Activated B cell treated with CpG ODN at 0.5 μM for 24 hours (primary cell): Measurements from ENCODE around the gene LATS2. TPM values are rescaled to one million over a fixed set of nuclear protein-coding genes. Genes with fewer than 3 reads are reported as not detected.

Experiments used
- ATAC-seq: fragments of 200-7000 bp; cut with Tn5 transposase; one replicate; pipeline ENCODE4 v1.10.0; 2021; ENCODE audit warnings: low read depth, mild to moderate bottlenecking, moderate library complexity
- CTCF ChIA-PET: fragments of 350-600 bp; sonication (Branson Sonifier 250); formaldehyde crosslinking; loops from one replicate; lab custom pipeline; 2021; ENCODE audit warnings: antibody characterized with exemption; lab: Charles Lee
- POLR2A ChIA-PET: fragments of 350-600 bp; sonication (Branson Sonifier 250); formaldehyde crosslinking; loops from one replicate; lab custom pipeline; 2021; ENCODE audit warnings: antibody characterized with exemption; lab: Charles Lee
- DNase-seq: peaks from one replicate; pipeline ENCODE4 v3.0.0; 2022
- H3K27ac Mint-ChIP-seq: one replicate; pipeline ENCODE4 v1.8.0; 2020; ENCODE audit warnings: mixed read lengths
- H3K27me3 Mint-ChIP-seq: one replicate; pipeline ENCODE4 v1.8.0; 2021; ENCODE audit warnings: mixed read lengths
- H3K36me3 Mint-ChIP-seq: one replicate; pipeline ENCODE4 v1.8.0; 2021; ENCODE audit warnings: low read depth, mixed read lengths
- H3K4me1 Mint-ChIP-seq: one replicate; pipeline ENCODE4 v1.8.0; 2021; ENCODE audit warnings: mixed read lengths
- H3K4me3 Mint-ChIP-seq: one replicate; pipeline ENCODE4 v1.8.0; 2020; ENCODE audit warnings: mild to moderate bottlenecking, mixed read lengths
- H3K9me3 Mint-ChIP-seq: one replicate; pipeline ENCODE4 v1.8.0; 2020; ENCODE audit warnings: mixed read lengths
- intact Hi-C: fragments of 100-400 bp; cut with micrococcal nuclease; formaldehyde crosslinking; loops from one replicate; pipeline ENCODE4 v1.15.1; 2024
- total RNA-seq: library from RNA; stranded (reverse); gene quantifications from 2 replicates; pipeline ENCODE4 v1.2.3, GENCODE V29; 2022
- TF ChIP-seq, protein P1 (sequence below): fragments of 200-600 bp; IDR thresholded peaks from one replicate; pipeline ENCODE4 v1.8.0; 2022; ENCODE audit warnings: antibody characterized with exemption, mild to moderate bottlenecking

Gene LATS2
- total RNA-seq, 1 donor from 2014 or later, result 1.7 TPM

DNA sequence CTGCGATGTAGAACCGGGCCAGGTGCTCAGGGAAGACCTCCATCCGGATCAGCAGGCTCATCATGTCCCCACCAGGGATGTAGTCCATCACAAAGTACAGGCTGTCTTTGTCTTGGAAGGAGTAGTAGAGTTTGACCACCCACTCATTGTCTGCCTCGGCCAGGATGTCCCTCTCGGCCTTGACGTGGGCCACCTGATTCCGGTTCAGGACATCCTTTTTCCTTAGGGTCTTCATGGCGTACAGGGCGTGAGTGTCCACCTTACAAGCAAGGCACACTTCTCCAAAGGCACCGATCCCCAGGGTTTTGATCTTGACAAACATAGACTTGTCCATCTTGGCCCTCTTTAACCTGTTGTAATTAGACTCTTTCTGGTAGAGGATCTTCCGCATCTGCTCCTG lies 78.0 kb downstream of the LATS2 start:
- no peak overlapping the region for H3K27ac Mint-ChIP-seq
- ATAC-seq, result no peak
- ChIA-PET POLR2A (no interaction called here), CTCF (no interaction called here)
- H3K27me3 Mint-ChIP-seq, result no peaks in the 10 kb centered on the region
- H3K4me3 Mint-ChIP-seq, result no peak overlapping the region
- H3K9me3 Mint-ChIP-seq, result no peaks in the 10 kb centered on the region
- intact Hi-C loops, result no loop called here
- no peak for DNase-seq
- peaks cover 3% of the 10 kb centered on the region for H3K36me3 Mint-ChIP-seq
- H3K4me1 Mint-ChIP-seq, result no peaks in the 10 kb centered on the region
- TF ChIP-seq, protein P1, sequence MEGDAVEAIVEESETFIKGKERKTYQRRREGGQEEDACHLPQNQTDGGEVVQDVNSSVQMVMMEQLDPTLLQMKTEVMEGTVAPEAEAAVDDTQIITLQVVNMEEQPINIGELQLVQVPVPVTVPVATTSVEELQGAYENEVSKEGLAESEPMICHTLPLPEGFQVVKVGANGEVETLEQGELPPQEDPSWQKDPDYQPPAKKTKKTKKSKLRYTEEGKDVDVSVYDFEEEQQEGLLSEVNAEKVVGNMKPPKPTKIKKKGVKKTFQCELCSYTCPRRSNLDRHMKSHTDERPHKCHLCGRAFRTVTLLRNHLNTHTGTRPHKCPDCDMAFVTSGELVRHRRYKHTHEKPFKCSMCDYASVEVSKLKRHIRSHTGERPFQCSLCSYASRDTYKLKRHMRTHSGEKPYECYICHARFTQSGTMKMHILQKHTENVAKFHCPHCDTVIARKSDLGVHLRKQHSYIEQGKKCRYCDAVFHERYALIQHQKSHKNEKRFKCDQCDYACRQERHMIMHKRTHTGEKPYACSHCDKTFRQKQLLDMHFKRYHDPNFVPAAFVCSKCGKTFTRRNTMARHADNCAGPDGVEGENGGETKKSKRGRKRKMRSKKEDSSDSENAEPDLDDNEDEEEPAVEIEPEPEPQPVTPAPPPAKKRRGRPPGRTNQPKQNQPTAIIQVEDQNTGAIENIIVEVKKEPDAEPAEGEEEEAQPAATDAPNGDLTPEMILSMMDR, result no peak

DNA sequence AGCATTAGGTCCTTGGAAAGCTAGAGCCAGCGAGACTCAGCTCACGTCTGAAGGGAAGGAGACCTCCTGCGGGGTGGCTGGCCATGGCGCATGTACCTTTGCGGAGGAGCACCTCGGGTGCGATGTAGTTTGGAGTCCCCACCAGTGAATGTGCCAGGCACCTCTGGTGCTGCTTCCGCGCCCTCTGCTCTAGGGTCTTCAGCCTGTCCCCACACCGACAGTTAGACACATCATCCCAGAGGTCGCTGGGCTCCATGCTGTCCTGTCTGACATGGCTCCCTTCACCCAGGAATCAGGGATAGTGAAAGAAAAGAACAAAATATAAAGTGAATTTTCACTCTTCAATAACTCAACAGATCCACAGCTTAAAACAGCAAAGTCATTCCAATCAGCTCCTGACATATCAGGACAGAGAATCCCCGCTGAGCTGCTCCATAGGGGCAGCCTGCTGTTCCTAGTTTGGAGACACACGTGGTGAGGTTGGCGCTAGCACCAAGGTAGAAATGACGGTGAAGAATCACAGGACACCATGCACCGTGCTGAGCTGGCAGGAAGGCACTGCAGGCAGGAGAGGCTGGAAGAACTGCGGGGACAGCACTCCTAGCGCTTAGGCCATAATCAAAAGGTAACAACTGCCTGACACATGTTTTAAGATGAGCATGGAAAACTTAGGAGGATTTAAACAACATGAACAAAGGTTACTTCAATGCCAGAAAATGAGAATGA lies 79.9 kb downstream of the LATS2 start:
- H3K27ac Mint-ChIP-seq, result no peak overlapping the region
- DNase-seq, result no peak
- ChIA-PET POLR2A (no interaction called here), CTCF (no interaction called here)
- no peaks in the 10 kb centered on the region for H3K4me1 Mint-ChIP-seq
- ATAC-seq, result no peak
- intact Hi-C loops, result no loop called here
- H3K9me3 Mint-ChIP-seq, result no peaks in the 10 kb centered on the region
- H3K4me3 Mint-ChIP-seq, result no peak overlapping the region
- no peaks in the 10 kb centered on the region for H3K36me3 Mint-ChIP-seq
- H3K27me3 Mint-ChIP-seq, result no peaks in the 10 kb centered on the region
- TF ChIP-seq, protein P1, result no peak

DNA sequence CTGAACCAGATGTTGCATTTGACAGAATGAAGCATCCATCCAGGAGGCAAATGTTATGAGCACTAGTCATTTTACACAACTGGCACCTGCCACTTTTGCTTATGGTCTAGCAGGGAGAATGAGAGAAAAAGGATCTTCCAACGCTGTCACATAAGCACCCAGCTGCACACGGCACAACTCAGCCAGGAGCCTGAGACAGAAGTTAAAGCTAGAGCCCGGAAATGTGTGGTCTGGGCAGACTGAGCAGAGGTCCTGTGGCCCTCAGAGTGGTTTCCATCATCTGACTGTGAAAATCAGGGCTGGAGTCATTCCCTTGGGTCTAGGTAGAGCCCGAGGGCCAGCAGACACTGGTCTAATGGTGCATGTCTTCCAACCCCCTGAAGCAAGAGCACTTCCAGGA lies 80.5 kb downstream of the LATS2 start:
- H3K9me3 Mint-ChIP-seq, result no peaks in the 10 kb centered on the region
- ChIA-PET POLR2A (no interaction called here), CTCF (no interaction called here)
- H3K4me1 Mint-ChIP-seq, result no peaks in the 10 kb centered on the region
- no peak for ATAC-seq
- no peaks in the 10 kb centered on the region for H3K27me3 Mint-ChIP-seq
- intact Hi-C loops, result no loop called here
- no peaks in the 10 kb centered on the region for H3K36me3 Mint-ChIP-seq
- no peak overlapping the region for H3K27ac Mint-ChIP-seq
- TF ChIP-seq, protein P1, result no peak
- DNase-seq, result no peak
- no peak overlapping the region for H3K4me3 Mint-ChIP-seq

DNA sequence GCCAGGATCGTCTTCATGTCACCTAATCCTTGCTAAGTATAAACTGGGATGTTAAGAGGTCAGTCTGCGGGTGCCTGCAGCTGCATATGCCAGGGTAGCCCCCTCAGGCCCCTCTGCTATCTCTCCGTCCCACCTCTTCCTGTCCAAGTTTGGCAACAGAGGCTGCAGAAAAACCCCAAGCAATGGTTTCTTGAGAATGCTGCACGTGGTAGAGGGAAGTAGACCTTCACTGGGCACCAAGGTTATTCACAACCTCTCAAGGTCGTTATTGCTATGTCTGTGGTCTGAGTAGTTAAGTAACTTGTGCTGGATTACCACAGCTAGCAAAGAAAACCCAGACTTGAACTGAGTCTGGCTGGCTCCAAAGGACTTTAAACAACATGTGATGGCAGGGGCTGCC lies 81.0 kb downstream of the LATS2 start:
- POLR2A ChIA-PET, result no interaction called here

DNA sequence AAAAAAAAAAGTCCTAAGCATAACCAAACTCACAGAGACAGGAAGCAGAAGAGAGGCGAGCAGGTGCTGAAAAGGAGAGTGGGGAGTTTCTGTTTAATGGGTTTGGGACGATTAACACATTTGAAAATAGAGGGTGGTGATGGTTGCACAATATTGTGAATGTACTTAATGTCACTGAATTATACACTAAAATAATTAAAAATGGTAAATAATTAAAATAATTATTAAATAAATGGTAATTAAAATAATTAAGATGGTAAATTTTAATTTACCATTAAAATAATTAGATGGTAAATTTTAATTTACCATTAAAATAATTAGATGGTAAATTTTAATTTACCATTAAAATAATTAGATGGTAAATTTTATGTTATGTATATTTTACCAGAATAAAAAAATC lies 84.0 kb downstream of the LATS2 start:
- Mint-ChIP-seq H3K4me3 (no peak overlapping the region), H3K4me1 (no peaks in the 10 kb centered on the region), H3K27me3 (no peaks in the 10 kb centered on the region), H3K27ac (no peak overlapping the region), H3K36me3 (peaks cover 4% of the 10 kb centered on the region), H3K9me3 (no peaks in the 10 kb centered on the region)
- intact Hi-C loops, result no loop called here
- CTCF ChIA-PET, result no interaction called here
- no peak for ATAC-seq
- DNase-seq, result no peak
- TF ChIP-seq, protein P1, result no peak
- POLR2A ChIA-PET, result no interaction called here

More for the DNA sequence above, 81.0 kb downstream of the LATS2 start:
- Mint-ChIP-seq H3K27me3 (no peaks in the 10 kb centered on the region), H3K4me1 (no peaks in the 10 kb centered on the region), H3K27ac (no peak overlapping the region), H3K4me3 (no peak overlapping the region), H3K36me3 (no peaks in the 10 kb centered on the region), H3K9me3 (no peaks in the 10 kb centered on the region)
- ATAC-seq (no peak), DNase-seq (no peak)
- CTCF ChIA-PET, result no interaction called here
- TF ChIP-seq, protein P1, result no peak
- intact Hi-C loops, result no loop called here
